Measurements from ENCODE around the gene RALBP1.

RALBP1 gene

GRCh38 chr18:9521770-9522169, 46.5 kb downstream of the RALBP1 start:
- TF ChIP-seq CTCF (IDR thresholded peaks at IDR 0.05; ENCODE audit: insufficient read depth, low read depth, low read length, missing control alignments), result no peak
- no peak for DNase-seq (ENCODE audit: low read depth)
- no peak overlapping the region for H3K4me3 ChIP-seq (ENCODE audit: low read depth, low read length)

- TF ChIP-seq CTCF (IDR thresholded peaks at IDR 0.05; ENCODE audit: insufficient read depth, low read depth, low read length, missing control alignments), result no peak
- no peak for DNase-seq (ENCODE audit: low read depth)
- H3K4me3 ChIP-seq (ENCODE audit: low read depth, low read length), result no peak overlapping the region
Measured at GRCh38 chr18:9522952-9523351, 47.6 kb downstream of the RALBP1 start.

GRCh38 chr18:9526458-9526857, 51.1 kb downstream of the RALBP1 start:
- H3K4me3 ChIP-seq (ENCODE audit: low read depth, low read length), result no peak overlapping the region
- no peak for DNase-seq (ENCODE audit: low read depth)
- TF ChIP-seq CTCF (IDR thresholded peaks at IDR 0.05; ENCODE audit: insufficient read depth, low read depth, low read length, missing control alignments), result no peak

- no peak for DNase-seq (ENCODE audit: low read depth)
- TF ChIP-seq CTCF (IDR thresholded peaks at IDR 0.05; ENCODE audit: insufficient read depth, low read depth, low read length, missing control alignments), result no peak
- H3K4me3 ChIP-seq (ENCODE audit: low read depth, low read length), result no peak overlapping the region
Measured at GRCh38 chr18:9530226-9531009, 55.1 kb downstream of the RALBP1 start.

- H3K4me3 ChIP-seq (ENCODE audit: low read depth, low read length), result no peak overlapping the region
- no peak for TF ChIP-seq CTCF (IDR thresholded peaks at IDR 0.05; ENCODE audit: insufficient read depth, low read depth, low read length, missing control alignments)
Measured at GRCh38 chr18:9531791-9532410, 56.6 kb downstream of the RALBP1 start.

GRCh38 chr18:9534844-9535243, 59.5 kb downstream of the RALBP1 start:
- DNase-seq (ENCODE audit: low read depth), result no peak
- TF ChIP-seq CTCF (IDR thresholded peaks at IDR 0.05; ENCODE audit: insufficient read depth, low read depth, low read length, missing control alignments), result no peak
- H3K4me3 ChIP-seq (ENCODE audit: low read depth, low read length), result no peak overlapping the region

More at GRCh38 chr18:9531791-9532410, 56.6 kb downstream of the RALBP1 start:
- no peak for DNase-seq (ENCODE audit: low read depth)

All from GM12865 (cell line).